ENCODE data around the gene KIR2DL1. TPM values are rescaled to one million over a fixed set of nuclear protein-coding genes. Genes with fewer than 3 reads are reported as not detected.

KIR2DL1 gene
- total RNA-seq: not detected in 2 replicates

GRCh38 chr19:54769646-54770045 is at the start of gene KIR2DL1:
Gene KIR2DL1, plus strand, starts transcription at chr19:54769793. Its CDS starts 58 bp downstream, at chr19:54769851.

GRCh38 chr19:54724142-54724541 is 45.5 kb upstream of the KIR2DL1 start, which contains the start of gene KIR3DL3:
Gene KIR3DL3, plus strand, starts transcription at chr19:54724442. Its CDS starts 55 bp downstream, at chr19:54724497.

GRCh38 chr19:54738306-54738705 is 31.3 kb upstream of the KIR2DL1 start, which contains the start of gene KIR2DL3:
Gene KIR2DL3, plus strand, starts transcription at chr19:54738513. Its CDS starts 33 bp downstream, at chr19:54738546.

GRCh38 chr19:54803410-54803809 is 33.8 kb downstream of the KIR2DL1 start, which contains the start of gene KIR2DL4:
Gene KIR2DL4, plus strand, starts transcription at chr19:54803610. Its CDS starts 42 bp downstream, at chr19:54803652.

GRCh38 chr19:54816251-54816650 is 46.7 kb downstream of the KIR2DL1 start, which contains the start of gene KIR3DL1:
Gene KIR3DL1, plus strand, starts transcription at chr19:54816468.

GRCh38 chr19:54832496-54832895 is 62.9 kb downstream of the KIR2DL1 start, which contains the start of gene KIR2DS4:
Gene KIR2DS4, plus strand, starts transcription at chr19:54832676.

Other genes with a start within 250 kb of the KIR2DL1 start
- gene LILRA2, start 196.0 kb upstream of the KIR2DL1 start, total RNA-seq: not detected in 2 replicates
- not detected in 2 replicates for gene LILRA1, start 176.2 kb upstream of the KIR2DL1 start, total RNA-seq
- not detected in 2 replicates for gene LILRB1, start 139.3 kb upstream of the KIR2DL1 start, total RNA-seq
- gene LILRB4, start 106.8 kb upstream of the KIR2DL1 start, total RNA-seq: not detected in 2 replicates
- not detected in 2 replicates for gene KIR3DL3, start 45.4 kb upstream of the KIR2DL1 start, total RNA-seq
- gene KIR2DL3, start 31.3 kb upstream of the KIR2DL1 start, total RNA-seq: not detected in 2 replicates
- gene KIR2DL4, start 33.8 kb downstream of the KIR2DL1 start, total RNA-seq: not detected in 2 replicates
- not detected in 2 replicates for gene KIR3DL1, start 46.7 kb downstream of the KIR2DL1 start, total RNA-seq
- not detected in 2 replicates for gene KIR2DS4, start 62.9 kb downstream of the KIR2DL1 start, total RNA-seq
- gene KIR3DL2, start 80.7 kb downstream of the KIR2DL1 start, total RNA-seq: not detected in 2 replicates
- not detected in 2 replicates for gene FCAR, start 104.4 kb downstream of the KIR2DL1 start, total RNA-seq
- gene NCR1, start 136.4 kb downstream of the KIR2DL1 start, total RNA-seq: not detected in 2 replicates
- gene NLRP7, start 177.7 kb downstream of the KIR2DL1 start, total RNA-seq: not detected in 2 replicates
- gene NLRP2, start 196.6 kb downstream of the KIR2DL1 start, total RNA-seq: 1.9 TPM in 1 of 2 replicates, not detected in the other